Right atrium auricular region (tissue), 2 donors: ENCODE data around the gene HDHD5. TPM values are rescaled to one million over a fixed set of nuclear protein-coding genes. Genes with fewer than 3 reads are reported as not detected.

Source experiments
- DNase-seq: peaks from one replicate; pipeline ENCODE4 v3.0.0-alpha.2; 2019; ENCODE audit warnings: low spot score
- H3K27ac ChIP-seq, 2 donors: fragments of 200-600 bp; sonication (generic); 1 replicate in 1 of 2; 2 replicates in 1 of 2; pipeline ENCODE4 v1.5.1; 2016 to 2019
- H3K27me3 ChIP-seq, 2 donors: fragments of 200-600 bp; sonication (generic); one replicate each; pipeline versions ENCODE4 v1.5.1 to v1.6.0; 2017 to 2019
- H3K36me3 ChIP-seq: fragments of 200-600 bp; sonication (generic); one replicate; pipeline ENCODE4 v1.5.1; 2016
- H3K4me1 ChIP-seq, 2 donors: fragments of 200-600 bp; sonication (generic); one replicate each; pipeline versions ENCODE4 v1.5.1 to v1.6.0; 2017 to 2019
- H3K4me3 ChIP-seq, 2 donors: fragments of 200-600 bp; sonication (generic); 1 replicate in 1 of 2; 2 replicates in 1 of 2; pipeline ENCODE4 v1.5.1; 2017 to 2019; ENCODE audit warnings: mild to moderate bottlenecking in 1 of 2, moderate library complexity in 1 of 2
- H3K9me3 ChIP-seq, 2 donors: fragments of 200-600 bp; sonication (generic); one replicate each; pipeline ENCODE4 v1.5.1; 2019
- CTCF ChIP-seq, 2 donors: fragments of 200-600 bp; sonication (generic); IDR thresholded peaks; one replicate each; pipeline ENCODE4 v1.5.1; 2019; ENCODE audit warnings: antibody characterized with exemption in 2 of 2
- total RNA-seq, 2 donors: library from RNA; depleted of rRNA; stranded (reverse); fragments of >200 nt; gene quantifications; one replicate each; pipeline ENCODE4 v1.1.0, GENCODE V29; 2016

HDHD5 gene
- total RNA-seq: 10 to 100 TPM; 33.1 to 39.7 TPM

DNA sequence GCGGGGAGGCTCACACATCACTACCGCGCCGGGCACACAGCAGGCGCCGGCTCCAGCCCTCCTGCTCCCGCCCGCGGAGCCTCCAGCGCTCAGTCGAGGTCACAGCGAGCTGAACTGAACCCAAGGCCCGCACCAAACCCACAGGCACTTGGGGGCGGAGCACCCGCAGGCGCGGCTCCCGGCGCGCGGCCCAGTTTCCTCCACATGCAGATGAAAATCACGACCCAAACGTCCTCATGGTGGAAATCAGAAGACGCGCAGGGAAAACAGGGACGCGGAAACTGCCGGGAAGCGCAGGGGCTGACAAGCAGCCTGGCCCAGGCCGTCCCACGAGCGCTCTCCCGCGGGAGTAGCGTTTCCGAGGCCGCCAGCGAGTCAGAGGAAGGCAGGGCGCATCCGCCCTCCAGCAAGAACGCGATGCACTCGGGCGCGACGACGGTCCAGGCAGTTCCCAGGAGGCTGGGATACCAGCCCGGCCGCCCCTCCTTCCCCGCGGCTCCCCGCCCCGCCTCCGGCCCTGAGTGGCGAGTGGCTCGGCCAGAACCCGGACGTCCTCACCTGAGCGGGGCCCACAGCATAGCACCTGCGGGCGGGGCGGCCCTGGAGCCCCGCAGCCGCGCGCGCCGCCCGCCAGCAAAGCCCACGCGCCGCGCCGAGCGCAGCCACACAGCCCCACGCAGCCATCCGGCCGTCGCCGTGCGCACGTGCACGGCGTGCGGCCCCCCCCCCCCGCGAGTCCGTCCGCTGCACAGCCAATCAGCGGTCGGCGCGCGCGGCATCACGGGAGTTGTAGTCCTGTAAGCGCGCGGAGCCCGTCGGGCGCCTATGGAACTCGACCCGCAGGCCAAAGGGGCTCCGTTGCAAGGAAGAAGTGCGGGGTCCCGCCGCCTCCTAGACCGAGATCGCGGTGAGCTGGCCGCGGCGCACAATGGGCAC is at the start of gene HDHD5:
Gene HDHD5 (minus strand): TSS at position 710 of the 936 bp plus-strand sequence. CDS start 26 bp downstream, at position 684.
- Histone ChIP-seq H3K4me1 (peaks cover 0 to 47% of the 10 kb centered on the region in 2 donors), H3K4me3 (peak within 1 kb of the TSS; percentile 50 to 73), H3K27me3 (no peaks in the 10 kb centered on the region), H3K36me3 (no peaks in the 10 kb centered on the region), H3K9me3 (no peaks in the 10 kb centered on the region), H3K27ac (peak within 1 kb of the TSS; percentile 89 to 93)
- TF ChIP-seq CTCF (IDR thresholded peaks at IDR 0.05): no peak
- peak; percentile 93 for DNase-seq

DNA sequence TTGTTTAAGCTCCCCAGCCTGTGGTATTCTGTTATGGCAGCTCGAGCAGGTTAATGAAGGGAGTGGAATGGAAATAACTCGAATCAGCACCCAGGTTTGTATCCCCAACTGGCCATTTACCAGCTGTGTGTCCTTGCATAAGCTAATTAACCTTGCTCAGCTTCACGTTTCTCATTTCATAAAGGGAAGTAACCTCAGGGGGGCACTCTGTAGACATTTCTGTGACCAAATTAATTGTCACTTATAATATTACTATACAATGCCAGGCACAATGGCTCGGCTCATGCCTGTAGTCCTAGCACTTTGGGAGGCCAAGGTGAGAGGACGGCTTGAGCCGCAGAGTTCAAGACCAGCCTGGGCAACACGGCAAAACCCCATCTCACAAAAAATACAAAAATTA is 46.4 kb upstream of the HDHD5 start:
- no peaks in the 10 kb centered on the region for H3K36me3 ChIP-seq
- H3K27me3 ChIP-seq: no peaks in the 10 kb centered on the region
- no peak overlapping the region for H3K4me3 ChIP-seq
- TF ChIP-seq CTCF (IDR thresholded peaks at IDR 0.05): no peak
- DNase-seq: no peak
- no peaks in the 10 kb centered on the region for H3K4me1 ChIP-seq
- H3K9me3 ChIP-seq: no peaks in the 10 kb centered on the region
- no peak overlapping the region for H3K27ac ChIP-seq

- no peak overlapping the region for H3K4me3 ChIP-seq
- H3K36me3 ChIP-seq: no peaks in the 10 kb centered on the region
- H3K27ac ChIP-seq: no peak overlapping the region
- no peaks in the 10 kb centered on the region for H3K27me3 ChIP-seq
- TF ChIP-seq CTCF (IDR thresholded peaks at IDR 0.05): peak in 1 of 2 donors; percentile 48
- H3K9me3 ChIP-seq: no peaks in the 10 kb centered on the region
- peaks cover 0 to 19% of the 10 kb centered on the region in 2 donors for H3K4me1 ChIP-seq
- no peak for DNase-seq
Measured at GRCh38 chr22:17201285-17201945, 42.3 kb upstream of the HDHD5 start.

DNA sequence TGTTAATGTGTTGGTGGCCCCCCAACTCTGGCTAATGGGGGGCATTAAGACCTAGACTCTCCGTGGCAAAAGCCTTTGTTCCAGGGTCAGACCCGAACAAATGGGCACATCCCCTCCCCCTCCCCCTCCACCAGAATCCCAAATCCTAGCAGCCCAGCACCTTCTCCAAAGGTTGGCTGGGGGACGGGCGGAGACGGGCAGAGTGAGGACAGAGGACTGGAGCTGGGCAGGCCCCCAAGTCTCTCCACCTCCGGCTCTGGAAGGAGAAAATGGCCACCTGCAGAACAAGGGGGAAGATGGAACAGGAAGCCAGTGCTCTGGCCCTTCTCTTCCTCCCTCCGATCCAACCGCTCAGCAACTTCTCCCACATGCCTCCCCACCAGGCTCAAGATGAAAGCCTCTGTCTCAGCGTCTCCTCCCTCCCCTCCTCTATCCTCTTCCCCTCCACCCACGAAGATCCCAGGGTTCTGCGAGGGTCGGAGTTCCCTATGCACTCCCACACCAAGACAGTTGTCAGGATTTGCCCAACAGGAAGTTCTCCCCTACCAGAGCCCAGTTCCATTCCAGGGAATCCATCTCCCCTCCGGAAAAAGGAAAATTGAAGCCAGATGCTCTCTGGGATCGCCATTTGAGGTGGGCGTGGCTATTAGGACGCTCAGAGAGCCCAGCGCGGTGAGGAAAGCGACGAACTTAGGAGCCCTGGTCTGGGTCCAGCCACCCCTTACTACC is 40.1 kb upstream of the HDHD5 start:
- Histone ChIP-seq H3K4me1 (peaks cover 0 to 19% of the 10 kb centered on the region in 2 donors), H3K36me3 (no peaks in the 10 kb centered on the region), H3K9me3 (no peaks in the 10 kb centered on the region), H3K4me3 (peak overlapping the region; percentile 35 to 52), H3K27ac (peak overlapping the region; percentile 64 to 66), H3K27me3 (no peaks in the 10 kb centered on the region)
- no peak for TF ChIP-seq CTCF (IDR thresholded peaks at IDR 0.05)
- no peak for DNase-seq

DNA sequence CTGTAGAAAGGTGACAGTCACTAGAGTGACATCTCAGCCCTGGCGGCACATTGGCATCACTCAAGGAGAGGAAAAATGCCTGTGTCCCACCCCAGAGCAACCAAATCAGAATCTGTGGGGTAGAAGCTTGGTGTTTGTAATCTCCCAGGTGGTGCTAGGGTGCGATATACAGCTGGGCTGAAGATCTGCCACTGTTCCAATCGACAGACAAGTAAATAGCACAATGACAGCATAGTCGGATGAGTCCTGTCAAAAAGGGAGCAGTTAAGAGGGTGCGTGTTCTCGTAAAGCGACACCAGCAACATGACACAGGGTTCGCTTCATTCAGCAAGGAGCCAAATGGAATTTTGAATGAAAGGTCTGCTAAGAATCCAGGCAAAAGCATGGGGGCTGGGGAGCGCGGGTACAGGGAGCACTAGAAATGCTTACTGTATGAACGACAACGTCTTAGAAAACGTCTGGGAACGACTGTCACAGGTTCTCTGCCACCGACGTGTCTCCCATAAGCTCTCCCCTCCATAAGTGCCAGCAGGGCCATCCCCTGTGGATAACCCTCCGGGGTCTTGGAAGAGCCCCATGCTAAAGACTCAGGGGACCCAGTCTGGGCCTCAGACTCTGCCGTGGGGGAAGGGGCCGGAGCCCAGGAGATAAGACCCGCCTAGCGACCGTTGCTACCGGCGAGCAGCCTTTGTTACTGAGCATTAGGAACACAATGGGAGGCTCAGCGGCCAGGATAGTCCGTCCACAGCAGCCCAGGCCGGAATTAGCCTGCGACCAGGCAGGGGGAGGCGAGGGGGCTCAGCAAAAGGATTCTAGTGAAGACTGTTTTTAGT is 39.3 kb upstream of the HDHD5 start:
- H3K9me3 ChIP-seq: no peaks in the 10 kb centered on the region
- peaks cover 0 to 19% of the 10 kb centered on the region in 2 donors for H3K4me1 ChIP-seq
- TF ChIP-seq CTCF (IDR thresholded peaks at IDR 0.05): no peak
- H3K36me3 ChIP-seq: no peaks in the 10 kb centered on the region
- H3K4me3 ChIP-seq: peak overlapping the region; percentile 35 to 52
- no peak for DNase-seq
- H3K27ac ChIP-seq: peak overlapping the region; percentile 64 to 66
- no peaks in the 10 kb centered on the region for H3K27me3 ChIP-seq
